Right ventricle myocardium superior (tissue), 1 donor: ENCODE data around the gene EEF1AKMT4. TPM values are rescaled to one million over a fixed set of nuclear protein-coding genes. Genes with fewer than 3 reads are reported as not detected.
A peak's percentile ranks its signal among the peaks of the same experiment; 100 is the strongest.

Source experiments
- ATAC-seq: fragments of 200-7000 bp; cut with Tn5 transposase; one replicate; pipeline ENCODE4 v1.9.1; 2020; ENCODE audit warnings: mild to moderate bottlenecking; ENCODE audit not compliant: poor library complexity
- DNase-seq: peaks from one replicate; pipeline ENCODE4 v3.0.0-alpha.2; 2020
- intact Hi-C: fragments of 100-400 bp; cut with DNase I; formaldehyde crosslinking; loops from one replicate; pipeline ENCODE4 v1.11.2; 2022
- long read RNA-seq: library from polyadenylated mRNA; unstranded; transcript quantifications from one replicate; pipeline ENCODE4 v2.0.0, GENCODE V29; 2021
- total RNA-seq: library from RNA; stranded (reverse); fragmentation: NEBNext Ultra II Directional; extraction: Animal tissue kit (Norgen Biotek cat#: 25700); gene quantifications from one replicate; pipeline ENCODE4 v1.2.1, GENCODE V29; 2021
- donor health status: DM: no; HTN: yes; CAD: no; lungs with severe emphysema.

The EEF1AKMT4 gene
- 1.6 TPM for total RNA-seq
- long read RNA-seq, transcript EEF1AKMT4-201 (3 exons, 1,823 nt), result major isoform, 6 of 6 reads
- long read RNA-seq, partial matches to known transcripts, result 0 of 6 reads
- long read RNA-seq, other reads (novel, unspliced or antisense), result 0 of 6 reads

DNA sequence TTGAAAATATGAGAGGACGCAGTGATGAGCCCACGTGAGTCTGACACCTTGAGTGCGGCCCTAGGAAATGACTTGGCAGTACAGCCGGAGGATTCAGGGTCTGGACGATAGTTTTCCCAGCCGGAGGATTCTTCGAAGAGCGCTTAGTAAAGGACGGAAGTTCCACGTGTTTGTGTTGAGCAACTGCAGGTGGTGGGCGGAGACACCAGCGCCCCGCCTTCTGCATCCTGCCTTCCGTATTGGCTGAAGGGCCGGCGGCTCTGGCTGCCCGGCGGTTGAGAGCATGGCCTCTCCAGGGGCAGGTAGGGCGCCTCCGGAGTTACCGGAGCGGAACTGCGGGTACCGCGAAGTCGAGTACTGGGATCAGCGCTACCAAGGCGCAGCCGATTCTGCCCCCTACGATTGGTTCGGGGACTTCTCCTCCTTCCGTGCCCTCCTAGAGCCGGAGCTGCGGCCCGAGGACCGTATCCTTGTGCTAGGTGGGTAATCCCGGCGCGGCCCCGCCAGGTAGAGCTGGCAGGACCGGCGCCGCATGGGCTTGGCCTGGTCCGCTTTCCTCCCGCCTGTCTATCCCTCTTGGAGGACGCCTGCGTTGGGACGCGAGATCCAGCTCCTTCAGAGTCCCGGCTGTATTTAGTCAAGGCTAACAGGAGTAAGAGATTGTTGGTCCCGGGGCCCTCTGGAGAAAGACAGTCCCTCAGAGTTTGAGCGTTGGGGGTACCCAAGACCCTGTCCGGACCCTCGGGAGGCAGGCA lies at the start of gene EEF1AKMT4:
TSS of gene EEF1AKMT4 (plus strand) at position 261 of the 755 bp plus-strand sequence. CDS start at position 284, 23 bp downstream.
- DNase-seq (peak; percentile 97), ATAC-seq (peak; percentile 99)
- intact Hi-C loops, result loop anchor here (5.0 kb wide), 1 partner anchor 112 kb away; the partner anchor contains the start of gene EIF2B5

DNA sequence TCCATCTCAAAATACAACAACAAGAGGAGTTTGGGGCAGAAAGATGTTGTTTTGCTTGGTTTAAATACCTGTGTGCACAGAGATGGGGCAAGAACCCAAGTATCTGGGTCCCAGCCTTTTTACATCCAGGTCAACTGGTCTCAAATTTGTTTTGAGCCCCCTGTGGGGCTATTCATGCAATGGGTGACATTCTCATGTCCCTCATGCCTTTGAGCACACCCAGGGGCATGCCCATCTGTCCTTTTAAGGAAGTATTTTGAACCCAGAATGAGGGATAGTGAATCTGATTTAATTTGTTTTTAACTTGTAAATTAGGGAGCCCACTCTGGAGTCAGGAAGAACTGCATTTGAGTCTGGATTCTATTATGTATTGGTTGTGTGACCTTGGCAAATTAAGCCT lies 48.6 kb upstream of the EEF1AKMT4 start:
- ATAC-seq, result no peak
- intact Hi-C loops, result no loop called here
- no peak for DNase-seq

DNA sequence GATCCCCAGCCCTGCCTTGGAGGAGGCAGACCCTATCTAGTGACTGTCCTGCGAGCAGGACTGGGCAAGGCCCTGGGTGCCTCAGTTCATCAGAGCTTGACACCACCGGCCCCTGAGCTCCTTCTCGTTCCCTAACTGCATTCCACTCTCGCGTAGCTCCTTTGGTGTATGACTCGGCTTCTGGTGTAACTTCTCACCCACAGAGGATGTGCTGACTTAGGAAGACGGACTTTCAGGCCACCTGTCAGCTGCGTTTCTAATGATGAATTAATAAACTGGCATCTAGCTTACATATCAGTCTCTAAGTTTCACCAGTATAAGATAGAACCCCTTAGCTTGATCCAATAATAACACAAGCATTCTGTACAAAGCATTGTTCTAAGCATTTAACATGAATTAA lies 45.9 kb upstream of the EEF1AKMT4 start:
- ATAC-seq (no peak), DNase-seq (no peak)
- intact Hi-C loops, result no loop called here

DNA sequence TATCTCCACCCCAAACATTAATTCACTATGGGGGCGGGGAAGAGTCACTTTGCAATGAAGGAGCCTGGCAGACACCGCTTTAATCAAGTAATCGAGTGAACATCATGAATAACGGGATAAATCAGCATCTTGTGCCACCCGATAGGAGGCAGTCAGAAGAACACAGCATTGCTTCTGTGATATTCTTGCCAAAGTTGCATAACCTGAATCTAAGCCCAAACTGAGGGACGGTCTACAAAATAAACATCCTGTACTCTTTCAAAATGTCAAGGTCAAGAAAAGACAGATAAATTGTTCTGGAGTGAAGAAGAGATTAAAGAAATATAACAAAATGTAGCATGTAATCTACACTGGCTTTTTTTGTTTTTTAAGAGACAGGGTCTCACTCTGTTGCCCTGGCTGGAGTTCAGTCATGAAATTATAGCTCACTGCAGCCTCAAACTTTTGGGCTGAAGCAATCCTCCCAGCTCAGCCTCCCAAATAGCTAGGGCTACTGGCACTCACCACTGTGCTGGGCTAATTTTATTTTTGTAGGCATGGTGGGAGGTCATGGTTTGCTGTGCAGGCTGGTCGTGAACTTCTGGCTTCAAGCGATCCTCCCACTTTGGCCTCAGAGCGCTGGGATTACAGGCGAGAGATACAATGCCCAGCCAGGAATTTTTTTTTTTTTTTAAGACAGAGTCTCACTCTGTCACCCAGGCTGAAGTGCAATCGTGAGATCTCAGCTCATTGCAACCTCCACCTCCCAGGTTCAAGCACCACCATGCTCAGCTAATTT lies 40.1 kb upstream of the EEF1AKMT4 start:
- intact Hi-C loops, result no loop called here
- no peak for DNase-seq
- ATAC-seq, result peak; percentile 36

DNA sequence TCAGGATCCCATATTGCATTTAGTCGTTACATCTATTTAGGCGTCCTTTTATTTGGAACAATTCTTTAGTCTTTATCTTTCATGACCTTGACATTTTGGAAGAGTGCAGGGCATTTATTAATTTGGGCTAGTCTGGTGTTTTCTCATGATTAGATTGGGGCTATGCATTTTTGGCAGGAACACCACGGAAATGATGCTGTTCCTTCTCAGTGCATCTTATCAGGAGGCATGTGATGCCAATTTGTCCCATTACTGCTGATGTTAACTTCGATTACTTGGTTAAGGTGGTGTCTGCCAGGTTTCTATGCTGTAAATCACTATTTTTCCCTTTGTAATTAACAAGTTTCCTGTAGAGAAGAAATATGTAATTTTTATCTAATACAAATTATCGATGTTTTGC lies 38.2 kb upstream of the EEF1AKMT4 start:
- ATAC-seq, result no peak
- intact Hi-C loops, result no loop called here
- no peak for DNase-seq

DNA sequence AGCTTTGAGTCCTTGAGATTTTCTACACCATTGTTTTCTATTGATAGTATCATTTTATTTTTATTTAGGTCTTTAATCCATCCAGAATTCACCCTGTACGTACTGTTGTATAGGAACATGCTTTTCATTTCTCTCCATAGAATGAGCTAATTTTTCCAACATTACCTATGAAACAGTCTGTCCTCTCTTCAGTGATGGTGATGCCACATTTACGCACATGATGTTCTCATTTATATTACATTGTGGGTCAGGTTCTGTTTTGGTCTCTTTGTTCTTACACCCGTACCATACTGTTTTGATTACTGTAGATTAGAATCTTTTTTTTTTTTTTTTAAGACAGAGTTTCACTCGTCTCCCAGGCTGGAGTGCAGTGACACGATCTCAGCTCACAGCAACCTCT lies 37.8 kb upstream of the EEF1AKMT4 start:
- DNase-seq (no peak), ATAC-seq (no peak)
- intact Hi-C loops, result no loop called here

DNA sequence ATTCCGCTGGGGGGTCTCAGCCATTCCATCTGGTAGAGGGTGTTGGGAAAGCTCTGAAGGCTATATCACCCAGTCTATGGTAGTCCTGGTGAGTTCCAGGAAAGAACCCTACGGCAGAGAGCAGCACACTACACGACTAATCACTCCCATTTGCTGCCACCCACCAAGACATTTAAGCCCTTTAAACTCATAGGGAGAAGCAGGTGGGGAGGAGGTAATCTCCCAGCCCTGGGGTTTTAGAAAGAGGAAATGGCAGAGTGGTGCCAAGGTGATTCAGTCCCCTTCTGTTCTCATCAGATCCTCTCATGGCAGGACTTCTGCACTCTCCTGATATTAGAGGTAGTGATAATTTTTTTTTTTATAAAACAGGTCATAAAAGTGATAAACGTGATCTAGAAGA lies 30.7 kb upstream of the EEF1AKMT4 start:
- intact Hi-C loops, result no loop called here
- no peak for ATAC-seq
- no peak for DNase-seq

DNA sequence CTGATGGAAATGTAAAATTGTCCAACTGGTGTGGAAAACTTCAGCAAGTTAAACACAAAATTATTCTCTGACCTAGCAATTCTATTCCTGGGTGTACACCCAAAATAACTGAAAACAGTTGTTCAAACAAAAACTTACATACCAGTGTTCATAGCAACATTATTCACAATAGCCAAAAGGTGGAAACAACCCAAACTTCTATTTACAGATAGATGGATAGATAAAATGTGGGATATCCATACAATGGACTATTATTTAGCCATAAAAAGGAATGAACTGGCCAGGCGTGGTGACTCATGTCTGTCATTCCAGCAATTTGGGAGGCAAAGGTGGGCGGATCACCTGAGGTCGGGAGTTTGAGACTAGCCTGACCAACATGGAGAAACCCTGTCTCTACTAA lies 27.0 kb upstream of the EEF1AKMT4 start:
- no peak for ATAC-seq
- no peak for DNase-seq
- intact Hi-C loops, result no loop called here

DNA sequence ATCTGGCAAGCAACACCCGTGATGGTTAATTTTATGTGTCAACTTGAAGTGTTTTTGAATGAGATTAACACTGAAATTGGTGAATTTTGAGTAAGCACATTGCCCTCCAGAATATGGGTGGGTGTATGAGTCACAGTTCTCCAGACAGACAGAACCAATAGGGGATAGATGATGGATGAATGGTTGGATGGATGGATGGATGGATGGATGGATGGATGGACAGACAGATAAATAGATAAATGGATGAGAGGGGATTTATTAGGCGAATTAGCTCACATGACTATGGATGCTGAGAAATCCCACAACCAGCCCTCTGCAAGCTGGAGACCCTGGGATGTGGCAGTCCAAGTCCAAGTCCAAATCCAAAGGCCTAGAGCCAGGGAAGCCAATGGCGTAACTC lies 25.5 kb upstream of the EEF1AKMT4 start:
- intact Hi-C loops, result no loop called here
- no peak for DNase-seq
- no peak for ATAC-seq

DNA sequence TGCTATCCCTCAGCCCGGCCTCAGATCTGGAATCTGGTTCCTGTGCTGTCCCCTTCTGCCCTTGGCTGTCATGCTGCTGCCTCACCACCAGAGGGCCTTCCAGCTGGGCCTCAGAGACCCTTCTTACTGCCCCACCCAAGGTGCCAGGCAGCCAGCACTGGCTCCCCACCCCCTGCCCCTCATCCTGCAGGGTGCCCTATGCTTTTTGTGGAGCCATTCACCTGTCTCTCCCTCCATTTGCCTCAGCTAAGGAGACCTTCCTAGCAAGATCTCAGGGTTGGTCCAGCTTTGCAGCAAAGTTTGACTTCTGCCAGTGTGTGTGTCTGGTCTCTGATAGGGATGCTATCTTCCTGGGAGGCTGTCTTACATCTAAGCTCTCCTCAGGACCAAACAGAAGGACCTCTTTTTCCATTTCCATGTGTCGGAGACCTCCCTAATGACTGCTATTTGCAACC lies 22.0 kb upstream of the EEF1AKMT4 start:
- DNase-seq (no peak), ATAC-seq (peak; percentile 46)
- intact Hi-C loops, result no loop called here

DNA sequence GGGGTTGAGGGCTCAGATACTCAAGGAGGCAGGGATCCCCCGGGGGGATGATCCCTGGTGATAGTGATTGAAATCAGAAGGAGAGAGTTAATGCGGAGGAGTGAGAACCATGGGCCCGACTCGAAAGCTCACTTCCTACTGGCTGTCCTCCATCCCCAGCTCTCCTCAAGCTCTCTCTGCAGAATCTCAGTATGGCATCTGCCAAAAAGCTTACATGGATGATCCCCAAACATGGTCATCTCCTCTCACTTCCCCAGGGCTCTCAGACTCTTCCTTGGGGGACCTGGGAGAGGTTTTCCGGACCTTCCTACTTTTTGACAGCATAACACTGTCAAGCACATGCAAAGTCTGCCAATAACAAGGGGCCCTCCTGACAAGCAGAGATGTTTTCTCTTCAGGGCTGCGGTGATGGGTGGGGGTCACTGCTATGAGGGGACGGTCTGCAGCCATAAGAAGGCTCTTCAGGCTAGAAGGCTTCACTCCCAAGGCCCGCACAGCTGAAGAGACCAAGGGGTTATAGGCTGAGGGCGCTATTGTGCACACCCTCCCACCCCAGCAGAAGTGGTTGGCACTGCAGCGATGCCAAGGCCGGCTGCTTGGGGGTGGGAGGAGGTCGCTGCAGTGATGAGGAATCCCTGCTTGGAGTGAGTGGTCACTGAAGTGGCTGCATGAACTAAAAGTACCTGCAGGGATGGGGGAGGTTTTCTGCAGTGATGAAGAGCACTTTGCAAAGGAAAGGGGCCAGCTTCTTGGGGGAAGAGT lies 20.9 kb upstream of the EEF1AKMT4 start:
- ATAC-seq (no peak), DNase-seq (no peak)
- intact Hi-C loops, result no loop called here

DNA sequence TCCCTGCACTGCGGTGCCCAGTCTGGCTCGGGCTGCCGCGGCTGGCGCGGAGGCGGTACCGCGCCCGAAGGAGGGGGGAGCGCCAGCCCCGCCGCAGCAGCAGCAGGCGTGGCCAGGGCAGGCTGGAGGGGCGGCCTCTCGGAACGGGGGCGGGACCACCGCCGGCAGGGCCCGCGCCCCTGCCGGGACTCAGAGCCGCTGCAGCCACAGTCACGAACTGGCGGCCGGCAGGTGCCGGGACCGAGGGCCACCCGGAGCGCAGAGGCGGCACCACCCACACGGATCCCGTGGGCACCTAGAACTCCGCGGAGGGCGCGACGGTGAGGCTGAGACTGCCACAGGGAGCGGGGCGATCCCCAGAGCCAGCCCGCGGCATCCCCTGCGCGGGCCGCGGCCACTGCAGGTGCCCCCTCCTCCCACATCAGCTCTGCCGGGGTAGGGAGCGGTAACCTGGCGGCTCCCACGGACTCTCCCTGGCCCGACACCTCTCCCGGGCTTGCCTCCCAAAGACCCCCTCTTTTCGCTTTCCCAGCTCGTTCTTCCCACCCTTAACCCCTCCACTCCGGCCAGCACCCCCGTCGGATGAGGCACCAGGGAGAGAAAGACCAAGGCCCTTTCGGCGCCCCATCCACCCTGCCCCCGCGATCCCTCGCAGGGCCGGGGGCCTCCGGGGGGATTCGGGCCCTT lies 19.9 kb upstream of the EEF1AKMT4 start, which contains the start of gene VWA5B2:
TSS of gene VWA5B2 (plus strand) at position 192 of the 687 bp plus-strand sequence. CDS start 944 bp downstream, outside the sequence.
- DNase-seq (peak; percentile 64), ATAC-seq (peak; percentile 91)
- intact Hi-C loops, result no loop called here

DNA sequence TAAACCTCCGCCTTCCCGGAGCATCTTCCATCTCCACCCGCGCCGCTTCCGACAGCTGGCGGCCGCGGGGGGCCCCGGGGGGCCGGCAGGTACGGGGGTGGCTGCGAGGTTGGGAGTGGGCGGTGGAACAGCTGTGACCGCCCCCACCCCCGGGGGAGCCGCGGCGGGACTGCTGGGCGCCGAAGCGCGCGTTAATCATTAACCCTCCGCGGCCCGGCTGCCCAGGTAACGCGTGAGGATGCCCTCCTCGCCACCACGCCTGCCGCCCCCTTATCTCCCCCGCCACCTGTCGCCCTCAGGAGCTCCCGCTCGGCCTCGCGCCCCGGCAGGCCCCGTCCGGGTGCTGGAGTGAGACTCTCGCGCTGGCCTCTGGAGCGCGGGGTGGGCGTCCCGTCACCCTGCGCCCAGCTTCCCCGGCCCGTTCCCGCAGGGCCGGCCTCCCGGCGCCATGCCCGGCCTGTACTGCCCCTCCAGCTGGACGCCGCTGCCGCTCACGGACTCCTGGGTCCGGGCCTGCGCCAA lies 19.3 kb upstream of the EEF1AKMT4 start:
- intact Hi-C loops, result no loop called here
- ATAC-seq, result no peak
- DNase-seq, result no peak

DNA sequence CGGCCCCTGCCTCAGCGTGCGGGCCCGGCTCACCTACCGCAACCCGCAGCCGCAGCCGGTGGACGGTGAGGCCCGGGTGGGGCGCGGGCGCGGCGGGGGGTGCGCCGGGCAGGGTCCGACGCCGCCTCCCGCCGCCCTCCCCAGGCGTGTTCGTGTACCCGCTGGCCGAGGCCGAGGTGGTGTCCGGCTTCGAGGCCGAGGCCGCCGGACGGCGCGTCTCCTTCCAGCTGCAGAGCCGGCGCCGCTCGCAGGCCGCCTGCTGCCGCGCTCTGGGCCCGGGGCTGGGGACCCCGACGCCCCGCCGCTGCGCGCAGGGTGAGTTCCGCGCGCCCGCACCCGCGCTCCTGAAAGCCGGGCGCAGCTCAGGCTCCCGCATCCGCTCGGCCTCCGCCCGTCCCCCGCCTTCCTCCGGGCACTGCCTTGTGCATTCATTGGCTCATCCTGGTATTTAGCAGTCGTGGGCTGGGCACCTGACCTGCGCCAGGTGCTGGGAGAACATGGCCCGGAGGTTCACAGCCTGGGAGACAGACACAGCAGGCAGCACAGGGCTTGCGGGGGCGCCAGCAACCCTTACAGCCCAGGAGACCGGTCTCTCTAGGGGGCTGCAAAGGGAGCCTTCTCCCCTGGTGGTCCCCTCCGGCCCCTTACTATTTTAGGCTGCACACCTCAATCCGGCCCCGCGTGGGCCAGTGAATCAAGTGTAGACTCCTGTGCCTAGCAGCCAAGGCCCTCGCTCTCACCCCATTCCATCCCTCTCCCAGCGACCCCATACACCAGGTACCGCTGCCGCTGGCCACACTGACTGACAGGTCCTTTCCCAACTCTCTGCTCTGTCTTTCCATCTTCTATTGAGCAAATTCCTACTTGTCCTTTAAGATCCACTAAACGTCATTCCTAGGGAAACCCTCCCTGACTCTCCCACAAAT lies 18.6 kb upstream of the EEF1AKMT4 start:
- no peak for ATAC-seq
- no peak for DNase-seq
- intact Hi-C loops, result no loop called here

DNA sequence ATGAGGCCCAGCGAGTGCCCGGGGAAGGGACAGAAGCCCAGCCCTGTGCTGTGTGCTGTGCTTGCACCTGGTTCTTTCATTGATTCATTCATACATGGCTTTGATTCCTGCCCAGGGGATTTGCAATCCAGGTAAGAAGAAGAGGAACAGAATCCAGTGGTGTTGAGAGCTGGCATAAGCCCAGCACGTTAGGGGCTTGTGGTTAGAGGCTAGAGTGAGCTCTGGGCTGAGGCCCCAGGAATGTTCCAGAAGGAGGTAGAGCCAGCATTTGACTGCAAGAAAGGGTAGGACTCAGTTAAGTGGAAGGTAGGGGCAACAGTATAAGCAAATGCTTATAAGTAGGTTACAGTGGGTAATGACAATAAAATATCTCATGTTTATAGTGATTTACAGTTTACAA lies 17.8 kb upstream of the EEF1AKMT4 start:
- no peak for ATAC-seq

DNA sequence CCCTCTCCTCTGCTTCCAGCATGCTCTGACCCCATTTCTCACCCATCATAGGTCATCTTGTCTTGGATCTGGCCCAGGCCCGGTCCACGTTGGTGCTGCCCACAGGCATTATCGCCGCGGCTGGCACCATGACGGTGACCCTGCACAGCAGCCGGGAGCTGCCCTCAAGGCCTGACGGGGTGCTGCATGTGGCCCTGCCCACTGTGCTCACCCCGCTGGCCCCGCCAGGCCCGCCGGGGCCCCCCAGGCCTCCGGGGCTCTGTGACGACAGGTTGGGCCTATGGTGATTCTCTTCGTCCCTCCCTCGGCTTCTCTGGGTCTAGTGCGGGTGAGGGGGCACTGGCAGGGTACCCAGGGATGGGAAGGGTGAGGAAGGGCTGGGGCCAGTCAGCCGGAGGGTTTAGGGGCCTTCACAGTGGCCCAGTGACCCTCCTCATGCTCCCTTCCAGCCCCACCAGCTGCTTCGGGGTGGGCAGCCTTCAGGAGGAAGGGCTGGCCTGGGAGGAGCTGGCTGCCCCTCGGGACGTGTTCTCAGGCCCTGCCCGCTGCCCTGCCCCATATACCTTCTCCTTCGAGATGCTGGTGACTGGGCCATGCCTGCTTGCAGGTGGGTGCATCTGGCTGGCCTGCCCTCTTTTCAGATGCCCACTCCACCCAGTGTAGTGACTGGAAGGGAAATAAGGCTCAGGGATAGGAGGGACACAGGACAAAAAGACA lies 16.2 kb upstream of the EEF1AKMT4 start:
- intact Hi-C loops, result no loop called here
- ATAC-seq (no peak), DNase-seq (no peak)

More for the DNA sequence above, 17.8 kb upstream of the EEF1AKMT4 start:
- intact Hi-C loops, result no loop called here
- DNase-seq, result no peak

DNA sequence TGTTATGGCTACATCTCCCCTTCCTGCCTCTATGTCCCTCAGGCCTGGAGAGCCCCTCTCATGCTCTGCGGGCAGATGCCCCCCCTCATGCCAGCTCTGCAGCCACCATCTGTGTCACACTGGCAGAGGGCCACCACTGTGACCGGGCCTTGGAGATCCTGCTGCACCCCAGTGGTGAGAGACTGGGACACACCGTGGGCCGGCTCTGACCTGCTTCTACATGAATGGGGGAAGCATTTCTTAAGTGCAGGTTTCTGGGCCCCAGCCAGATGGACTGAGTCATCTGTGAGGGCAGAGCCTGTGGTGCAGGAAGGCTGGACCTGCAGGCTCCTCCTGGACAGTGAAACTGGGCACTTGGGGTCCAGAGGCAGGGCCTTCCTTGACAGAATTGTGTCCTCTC lies 15.2 kb upstream of the EEF1AKMT4 start:
- DNase-seq (no peak), ATAC-seq (no peak)
- intact Hi-C loops, result no loop called here
